ENCODE data around the gene MRPL3. TPM values are rescaled to one million over a fixed set of nuclear protein-coding genes. Genes with fewer than 3 reads are reported as not detected.

The MRPL3 gene
- total RNA-seq, 6 donors from 2014 or later, result 27.6 to 74.3 (median 46.0) TPM

DNA sequence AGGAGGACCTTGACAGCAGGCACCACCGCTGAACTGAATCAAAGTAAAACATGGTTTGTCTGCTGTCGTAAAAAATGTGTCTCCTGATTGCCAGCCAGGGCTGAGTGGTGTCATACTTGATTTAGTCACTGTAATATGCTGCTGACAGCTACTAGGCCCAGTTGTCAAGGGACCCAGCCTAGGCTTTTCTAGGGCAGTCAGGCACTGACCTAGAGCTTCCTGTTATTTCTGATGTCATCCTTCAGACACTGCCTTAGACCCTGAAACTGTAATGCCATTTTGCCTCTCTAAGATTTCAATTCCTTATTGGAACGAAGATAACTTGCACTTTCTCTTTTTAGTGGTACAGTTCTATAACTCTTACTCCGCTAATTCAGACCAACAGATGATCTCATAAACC is 2.6 kb upstream of the MRPL3 start:
- ATAC-seq (ENCODE audit: low FRiP score in 2 of 2), result no peak
- 81 to 86% methylated on average over 4 of the region's 4 CpGs for WGBS, 2 donors

GRCh38 chr3:131503320-131503635 is 507 bp upstream of the MRPL3 start:
- Histone ChIP-seq H3K27me3 (no peaks in the 10 kb centered on the region), H3K9me3 (no peaks in the 10 kb centered on the region), H3K4me1 (peaks cover 15 to 21% (median 18%) of the 10 kb centered on the region in 4 donors), H3K27ac (peak overlapping the region; percentile 80 to 88 (median 83)), H3K4me3 (peak overlapping the region; percentile 81 to 95 (median 86)), H3K36me3 (peaks cover 0 to 21% (median 9%) of the 10 kb centered on the region in 4 donors)
- ATAC-seq (ENCODE audit: low FRiP score in 2 of 2) (peak in 1 of 2 donors; percentile 11), DNase-seq (no peak)
- TF ChIP-seq POLR2AphosphoS5 (IDR thresholded peaks at IDR 0.05), result no peak
- no peak for TF ChIP-seq EP300 (IDR thresholded peaks at IDR 0.05)
- TF ChIP-seq CTCF (IDR thresholded peaks at IDR 0.05), result no peak

More for the DNA sequence above, 2.6 kb upstream of the MRPL3 start:
- peaks cover 0 to under 1% (median 0%) of the 10 kb centered on the region in 4 donors for H3K36me3 ChIP-seq
- TF ChIP-seq CTCF (IDR thresholded peaks at IDR 0.05) (no peak), EP300 (IDR thresholded peaks at IDR 0.05) (no peak), POLR2A (IDR thresholded peaks at IDR 0.05) (no peak), POLR2AphosphoS5 (IDR thresholded peaks at IDR 0.05) (no peak)
- peaks cover 15 to 21% (median 18%) of the 10 kb centered on the region in 4 donors for H3K4me1 ChIP-seq
- H3K27me3 ChIP-seq, result no peaks in the 10 kb centered on the region
- H3K27ac ChIP-seq, result no peak overlapping the region
- H3K9me3 ChIP-seq, result no peaks in the 10 kb centered on the region
- DNase-seq, result no peak
- H3K4me3 ChIP-seq, result no peak overlapping the region

DNA sequence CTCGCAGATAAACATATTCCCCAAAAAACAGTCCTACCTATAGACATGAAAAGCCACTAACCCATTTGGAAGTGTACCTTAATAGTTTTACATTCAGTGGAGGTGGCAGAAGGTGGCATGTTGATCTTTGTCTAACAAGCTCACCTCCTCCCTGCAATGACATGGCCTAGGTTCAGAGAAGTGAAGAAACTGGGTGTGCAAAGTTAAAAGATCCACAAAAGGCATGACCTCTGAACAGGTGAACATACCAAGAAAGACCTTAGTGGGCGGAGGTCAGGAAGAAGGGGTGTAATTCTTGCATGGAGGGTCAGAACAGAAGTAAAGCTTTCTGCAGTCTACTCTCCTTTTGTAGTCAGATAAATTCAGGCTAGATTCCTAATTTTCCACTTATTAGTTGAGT is 822 bp downstream of the MRPL3 start:
- Histone ChIP-seq H3K36me3 (peaks cover 8 to 34% (median 18%) of the 10 kb centered on the region in 4 donors), H3K27me3 (no peaks in the 10 kb centered on the region), H3K27ac (peak overlapping the region in 2 of 4 donors; percentile 80 to 82), H3K9me3 (no peaks in the 10 kb centered on the region), H3K4me1 (peaks cover 15 to 21% (median 18%) of the 10 kb centered on the region in 4 donors), H3K4me3 (peak overlapping the region; percentile 81 to 95 (median 86))
- 49 to 63% methylated on average over 2 of the region's 2 CpGs for WGBS, 2 donors
- TF ChIP-seq EP300 (IDR thresholded peaks at IDR 0.05) (no peak), POLR2AphosphoS5 (IDR thresholded peaks at IDR 0.05) (no peak), CTCF (IDR thresholded peaks at IDR 0.05) (no peak), POLR2A (IDR thresholded peaks at IDR 0.05) (no peak)
- no peak for ATAC-seq (ENCODE audit: low FRiP score in 2 of 2)
- no peak for DNase-seq

DNA sequence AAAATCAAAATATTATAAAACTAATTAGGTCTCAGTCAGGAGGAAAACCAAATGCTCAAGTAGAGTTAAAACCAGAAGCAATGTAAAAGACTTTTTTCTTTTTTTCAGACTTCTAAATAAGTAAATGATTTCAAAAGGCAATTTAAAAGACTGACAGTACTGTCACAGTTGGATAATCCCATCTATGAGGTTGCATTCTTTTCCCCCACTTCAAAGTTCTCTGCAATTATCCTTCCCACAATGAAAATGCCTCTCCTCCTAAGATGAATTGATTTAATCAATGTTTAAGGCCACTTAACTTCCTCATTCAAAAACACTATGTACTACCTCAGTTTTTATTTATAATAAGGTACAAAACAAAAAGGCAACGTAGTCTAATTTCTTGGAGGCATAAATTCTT is 8.1 kb downstream of the MRPL3 start:
- no peak for ATAC-seq (ENCODE audit: low FRiP score in 2 of 2)
- Histone ChIP-seq H3K27ac (no peak overlapping the region), H3K27me3 (no peaks in the 10 kb centered on the region), H3K4me3 (no peak overlapping the region), H3K9me3 (no peaks in the 10 kb centered on the region), H3K36me3 (peaks cover 13 to 80% (median 34%) of the 10 kb centered on the region in 4 donors), H3K4me1 (no peaks in the 10 kb centered on the region)
- WGBS, 2 donors, result 90% methylated on average over 1 of the region's 1 CpG
- no peak for DNase-seq
- TF ChIP-seq POLR2A (IDR thresholded peaks at IDR 0.05) (no peak), EP300 (IDR thresholded peaks at IDR 0.05) (no peak), POLR2AphosphoS5 (IDR thresholded peaks at IDR 0.05) (no peak), CTCF (IDR thresholded peaks at IDR 0.05) (no peak)

DNA sequence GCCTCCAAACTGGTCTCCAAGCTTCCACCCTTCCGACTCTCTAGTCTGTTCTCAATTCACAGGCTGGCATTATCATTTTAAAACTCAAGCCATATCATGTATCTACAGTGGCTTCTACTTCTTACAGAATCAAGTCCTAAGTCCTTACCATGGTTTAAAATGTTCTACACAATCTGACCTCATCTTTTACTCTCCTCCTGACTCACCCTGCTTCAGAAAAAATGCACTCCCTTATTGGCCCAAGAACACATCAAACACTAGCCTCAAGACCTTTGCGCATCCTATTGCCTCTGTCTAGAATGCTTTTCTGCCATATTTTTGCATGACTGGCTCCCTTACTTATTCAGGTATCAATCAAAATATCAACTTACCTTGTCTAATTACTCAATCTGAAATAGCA is 11.0 kb downstream of the MRPL3 start:
- no peaks in the 10 kb centered on the region for H3K27me3 ChIP-seq
- H3K9me3 ChIP-seq, result no peaks in the 10 kb centered on the region
- WGBS, 2 donors, result 93 to 97% methylated on average over 2 of the region's 2 CpGs
- H3K4me1 ChIP-seq, result no peaks in the 10 kb centered on the region
- DNase-seq (no peak), ATAC-seq (ENCODE audit: low FRiP score in 2 of 2) (no peak)
- peaks cover 2 to 76% (median 21%) of the 10 kb centered on the region in 4 donors for H3K36me3 ChIP-seq
- H3K4me3 ChIP-seq, result no peak overlapping the region
- H3K27ac ChIP-seq, result no peak overlapping the region
- TF ChIP-seq POLR2AphosphoS5 (IDR thresholded peaks at IDR 0.05), result no peak
- no peak for TF ChIP-seq EP300 (IDR thresholded peaks at IDR 0.05)
- TF ChIP-seq CTCF (IDR thresholded peaks at IDR 0.05), result no peak
- TF ChIP-seq POLR2A (IDR thresholded peaks at IDR 0.05), result no peak

Data from upper lobe of left lung (tissue), 6 donors.